HFF-Myc (cell line): ENCODE data around the gene NUDT6.

Experiments
- DNase-seq: peaks from one replicate; pipeline ENCODE4 v3.0.0-alpha.2; 2011; ENCODE audit warnings: low read depth; ENCODE audit errors: extremely low read depth
- H3K4me3 ChIP-seq: replicated peaks from 2 replicates; pipeline ENCODE4 v1.5.1; 2011; ENCODE audit warnings: low read depth, mild to moderate bottlenecking, control low read depth, low read length
- TF ChIP-seq, protein P1 (sequence below): IDR thresholded peaks from 2 replicates; pipeline ENCODE4 v1.5.1; 2012; ENCODE audit warnings: mild to moderate bottlenecking, low read depth, low read length, control low read depth; ENCODE audit errors: missing control alignments

The NUDT6 gene

DNA sequence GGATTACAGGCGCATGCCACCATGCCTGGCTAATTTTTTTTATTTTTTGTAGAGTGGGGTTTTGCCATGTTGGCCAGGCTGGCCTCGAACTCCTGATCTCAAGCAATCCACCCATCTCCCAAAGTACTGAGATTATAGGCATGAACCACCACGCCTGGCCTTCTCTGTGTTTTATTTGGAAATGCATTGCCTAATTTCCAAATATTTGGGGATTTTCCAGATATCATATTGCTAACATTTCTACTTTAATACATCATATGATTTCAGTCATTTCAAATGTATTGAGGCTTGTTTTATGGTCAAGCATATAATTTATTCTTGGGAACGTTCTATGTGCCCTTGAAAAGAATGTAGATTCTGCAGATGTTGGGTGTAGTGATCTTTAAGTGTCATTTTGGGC is 57.0 kb downstream of the NUDT6 start:
- TF ChIP-seq, protein P1, sequence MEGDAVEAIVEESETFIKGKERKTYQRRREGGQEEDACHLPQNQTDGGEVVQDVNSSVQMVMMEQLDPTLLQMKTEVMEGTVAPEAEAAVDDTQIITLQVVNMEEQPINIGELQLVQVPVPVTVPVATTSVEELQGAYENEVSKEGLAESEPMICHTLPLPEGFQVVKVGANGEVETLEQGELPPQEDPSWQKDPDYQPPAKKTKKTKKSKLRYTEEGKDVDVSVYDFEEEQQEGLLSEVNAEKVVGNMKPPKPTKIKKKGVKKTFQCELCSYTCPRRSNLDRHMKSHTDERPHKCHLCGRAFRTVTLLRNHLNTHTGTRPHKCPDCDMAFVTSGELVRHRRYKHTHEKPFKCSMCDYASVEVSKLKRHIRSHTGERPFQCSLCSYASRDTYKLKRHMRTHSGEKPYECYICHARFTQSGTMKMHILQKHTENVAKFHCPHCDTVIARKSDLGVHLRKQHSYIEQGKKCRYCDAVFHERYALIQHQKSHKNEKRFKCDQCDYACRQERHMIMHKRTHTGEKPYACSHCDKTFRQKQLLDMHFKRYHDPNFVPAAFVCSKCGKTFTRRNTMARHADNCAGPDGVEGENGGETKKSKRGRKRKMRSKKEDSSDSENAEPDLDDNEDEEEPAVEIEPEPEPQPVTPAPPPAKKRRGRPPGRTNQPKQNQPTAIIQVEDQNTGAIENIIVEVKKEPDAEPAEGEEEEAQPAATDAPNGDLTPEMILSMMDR = no peak
- DNase-seq = no peak
- H3K4me3 ChIP-seq = no peak overlapping the region

DNA sequence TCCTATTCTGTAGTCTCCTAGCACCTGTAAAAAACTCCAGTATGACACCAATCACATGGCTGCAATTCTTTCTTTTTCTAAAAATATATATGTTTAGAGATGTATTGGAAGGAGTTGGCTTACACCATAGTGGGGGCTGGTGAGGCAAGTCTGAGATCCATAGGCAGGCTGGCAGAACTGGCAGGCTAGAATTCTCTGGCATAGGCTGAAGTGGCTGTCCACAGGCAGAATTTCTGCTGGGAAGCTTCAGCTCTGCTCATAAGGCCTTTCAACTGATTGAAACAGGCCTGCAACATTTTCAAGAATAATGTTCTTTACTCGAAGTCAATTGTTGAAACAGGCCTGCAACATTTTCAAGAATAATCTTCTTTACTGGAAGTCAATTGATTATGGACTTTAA is 58.8 kb downstream of the NUDT6 start:
- no peak overlapping the region for H3K4me3 ChIP-seq
- TF ChIP-seq, protein P1 = no peak
- DNase-seq = no peak

DNA sequence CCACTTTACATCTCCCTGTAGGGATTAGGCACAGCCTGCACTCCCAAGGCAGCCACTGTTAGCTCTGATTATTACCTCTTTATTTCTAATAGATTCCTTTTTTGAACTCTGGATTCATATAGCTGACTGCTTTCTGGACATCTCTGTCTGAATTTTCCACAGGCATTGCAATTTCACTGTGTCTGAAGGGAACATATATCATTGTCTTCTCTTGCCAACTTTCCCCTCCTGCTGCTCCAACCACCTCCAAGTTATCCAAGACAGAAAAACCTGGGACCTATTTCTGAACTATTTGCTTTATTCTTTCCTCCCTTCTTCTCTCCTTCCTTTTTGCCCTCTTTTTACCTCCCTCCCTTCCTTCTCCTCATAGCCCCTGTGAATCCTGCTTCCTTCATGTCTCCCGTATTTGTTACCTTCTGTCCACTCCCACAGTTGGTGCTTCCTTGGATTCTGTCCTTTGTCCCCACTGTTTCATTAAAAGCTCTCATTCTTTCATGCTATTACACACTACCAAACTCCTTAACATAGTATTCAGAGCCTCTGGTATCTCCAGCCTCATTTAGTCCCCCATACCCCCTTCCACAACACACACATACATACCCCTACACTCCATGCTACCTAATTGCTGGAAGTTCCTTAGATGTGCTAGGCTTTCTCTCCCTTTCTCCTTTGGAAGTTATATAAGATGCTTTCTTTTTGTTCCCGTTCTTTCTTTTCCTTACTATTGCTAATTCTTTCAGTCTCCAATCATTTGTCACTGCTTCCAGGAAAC is 61.0 kb downstream of the NUDT6 start:
- H3K4me3 ChIP-seq = no peak overlapping the region
- DNase-seq = no peak
- TF ChIP-seq, protein P1 = no peak

DNA sequence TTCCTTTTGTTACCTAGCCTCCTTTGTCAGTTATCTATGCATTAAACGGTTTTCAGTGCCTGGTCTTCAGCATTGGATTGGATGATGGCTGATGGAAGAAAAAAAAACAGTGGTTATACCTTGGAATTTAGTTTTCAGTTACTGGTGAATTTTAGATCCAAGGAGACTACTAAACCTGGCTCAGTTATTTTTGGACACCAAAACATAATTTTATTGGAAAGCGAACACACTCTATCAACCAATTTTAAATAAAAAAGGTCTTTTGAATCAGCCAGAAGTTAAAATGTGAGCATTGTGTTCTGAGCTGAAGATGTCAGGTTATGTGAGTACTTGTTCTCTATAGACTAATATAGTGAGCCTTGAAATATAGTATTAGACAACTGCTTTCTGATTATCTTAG is 63.7 kb downstream of the NUDT6 start:
- TF ChIP-seq, protein P1 = no peak
- DNase-seq = no peak
- no peak overlapping the region for H3K4me3 ChIP-seq

DNA sequence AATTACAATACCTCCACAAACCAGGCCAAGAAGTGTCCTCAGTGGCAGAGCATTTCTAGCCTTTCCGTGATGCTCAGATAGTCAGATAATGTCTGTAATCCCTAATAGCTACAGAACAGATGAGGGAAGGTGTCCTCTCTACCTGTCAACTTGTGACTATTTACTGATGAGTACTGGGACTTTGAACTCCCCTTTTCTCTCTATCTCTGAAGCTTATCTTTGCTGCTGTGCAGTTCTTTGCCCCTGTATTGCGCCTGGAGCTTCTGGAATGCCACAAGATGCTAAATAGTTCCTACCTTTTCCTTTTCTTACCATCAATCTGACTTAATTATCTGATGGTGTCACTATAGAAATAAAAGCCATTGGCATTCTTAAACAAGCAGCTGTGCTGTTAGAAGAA is 65.2 kb downstream of the NUDT6 start:
- no peak for DNase-seq
- H3K4me3 ChIP-seq = no peak overlapping the region
- TF ChIP-seq, protein P1 = no peak

GRCh38 chr4:122855353-122855890 is 67.0 kb downstream of the NUDT6 start:
- no peak overlapping the region for H3K4me3 ChIP-seq
- TF ChIP-seq, protein P1 = no peak
- no peak for DNase-seq
